Panc1 (cell line): ENCODE measurements around the gene GPR107.

Source experiments
- CTCF ChIP-seq: fragments of 450-650 bp; IDR thresholded peaks from 2 replicates; pipeline ENCODE4 v1.5.1; 2017; ENCODE audit warnings: mild to moderate bottlenecking
- POLR2AphosphoS5 ChIP-seq: IDR thresholded peaks from 2 replicates; pipeline ENCODE4 v1.6.1; 2012; ENCODE audit warnings: mild to moderate bottlenecking, low read depth, low read length, moderate library complexity
- SIN3A ChIP-seq: IDR thresholded peaks from 2 replicates; pipeline ENCODE4 v1.6.1; 2012; ENCODE audit warnings: low read depth, mild to moderate bottlenecking, low read length, moderate library complexity, borderline replicate concordance; ENCODE audit not compliant: insufficient read depth
- TCF7L2 ChIP-seq: IDR thresholded peaks from 2 replicates; pipeline ENCODE4 v1.6.1; 2011; ENCODE audit warnings: mild to moderate bottlenecking, low read depth, low read length, inconsistent platforms
- TF ChIP-seq, protein P1 (sequence below), 2 experiments: IDR thresholded peaks; 2 replicates each; pipeline ENCODE4 v1.6.1; 2011 to 2012; ENCODE audit warnings: low read depth in 2 of 2, control low read depth in 1 of 2, low read length in 1 of 2, mild to moderate bottlenecking in 1 of 2, moderate library complexity in 1 of 2; ENCODE audit not compliant: insufficient read depth in 1 of 2

- no peak for TF ChIP-seq CTCF
- TF ChIP-seq TCF7L2: no peak
- TF ChIP-seq, protein P1, sequence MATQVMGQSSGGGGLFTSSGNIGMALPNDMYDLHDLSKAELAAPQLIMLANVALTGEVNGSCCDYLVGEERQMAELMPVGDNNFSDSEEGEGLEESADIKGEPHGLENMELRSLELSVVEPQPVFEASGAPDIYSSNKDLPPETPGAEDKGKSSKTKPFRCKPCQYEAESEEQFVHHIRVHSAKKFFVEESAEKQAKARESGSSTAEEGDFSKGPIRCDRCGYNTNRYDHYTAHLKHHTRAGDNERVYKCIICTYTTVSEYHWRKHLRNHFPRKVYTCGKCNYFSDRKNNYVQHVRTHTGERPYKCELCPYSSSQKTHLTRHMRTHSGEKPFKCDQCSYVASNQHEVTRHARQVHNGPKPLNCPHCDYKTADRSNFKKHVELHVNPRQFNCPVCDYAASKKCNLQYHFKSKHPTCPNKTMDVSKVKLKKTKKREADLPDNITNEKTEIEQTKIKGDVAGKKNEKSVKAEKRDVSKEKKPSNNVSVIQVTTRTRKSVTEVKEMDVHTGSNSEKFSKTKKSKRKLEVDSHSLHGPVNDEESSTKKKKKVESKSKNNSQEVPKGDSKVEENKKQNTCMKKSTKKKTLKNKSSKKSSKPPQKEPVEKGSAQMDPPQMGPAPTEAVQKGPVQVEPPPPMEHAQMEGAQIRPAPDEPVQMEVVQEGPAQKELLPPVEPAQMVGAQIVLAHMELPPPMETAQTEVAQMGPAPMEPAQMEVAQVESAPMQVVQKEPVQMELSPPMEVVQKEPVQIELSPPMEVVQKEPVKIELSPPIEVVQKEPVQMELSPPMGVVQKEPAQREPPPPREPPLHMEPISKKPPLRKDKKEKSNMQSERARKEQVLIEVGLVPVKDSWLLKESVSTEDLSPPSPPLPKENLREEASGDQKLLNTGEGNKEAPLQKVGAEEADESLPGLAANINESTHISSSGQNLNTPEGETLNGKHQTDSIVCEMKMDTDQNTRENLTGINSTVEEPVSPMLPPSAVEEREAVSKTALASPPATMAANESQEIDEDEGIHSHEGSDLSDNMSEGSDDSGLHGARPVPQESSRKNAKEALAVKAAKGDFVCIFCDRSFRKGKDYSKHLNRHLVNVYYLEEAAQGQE (IDR thresholded peaks at IDR 0.05; ENCODE audit: insufficient read depth in 1 of 2, low read depth in 2 of 2, low read length in 1 of 2): no peak
- TF ChIP-seq POLR2AphosphoS5: no peak
- TF ChIP-seq SIN3A: no peak
These were observed 30.6 kb downstream of the GPR107 start for GRCh38 chr9:130084337-130084736.
